Measurements from ENCODE around the gene SAMD4B.

DNA sequence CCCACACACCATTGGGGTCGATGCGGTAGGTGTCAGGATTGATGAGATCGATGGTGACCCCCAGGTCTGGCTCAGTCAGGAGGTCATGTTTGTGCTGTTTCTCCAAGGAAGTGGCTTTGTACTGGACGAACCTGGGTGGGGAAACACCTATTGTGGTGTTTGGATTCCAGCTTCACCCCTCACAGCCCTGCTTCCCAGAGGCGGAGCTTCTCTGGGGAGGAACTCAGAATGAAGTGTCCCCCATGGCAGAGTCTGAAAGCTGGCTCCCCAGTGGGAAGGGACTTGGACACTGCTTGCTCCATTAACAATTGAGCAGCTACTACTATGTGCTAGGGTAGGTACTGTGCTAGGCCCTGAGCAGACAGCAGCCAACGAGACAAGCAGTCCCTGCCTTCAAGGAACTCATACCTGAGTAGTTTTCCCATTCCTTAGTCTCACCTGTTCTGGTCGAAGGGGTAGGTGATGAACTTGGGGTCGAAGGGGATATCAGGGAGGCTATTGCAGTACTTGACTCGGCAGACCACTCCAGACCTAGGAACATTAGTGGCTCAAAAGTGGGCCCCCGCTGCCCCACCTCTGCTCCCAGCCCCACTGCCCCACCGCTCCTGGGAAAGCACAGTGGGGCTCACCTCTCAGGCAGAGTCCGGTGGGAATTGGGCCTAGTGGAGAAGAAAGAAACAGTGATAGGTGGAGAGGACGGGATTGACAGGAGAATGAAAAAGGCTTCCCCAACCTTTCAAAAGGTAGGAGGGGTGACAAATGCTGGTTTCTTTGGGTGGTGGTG lies 47.6 kb downstream of the SAMD4B start:
- TF ChIP-seq, protein P1, sequence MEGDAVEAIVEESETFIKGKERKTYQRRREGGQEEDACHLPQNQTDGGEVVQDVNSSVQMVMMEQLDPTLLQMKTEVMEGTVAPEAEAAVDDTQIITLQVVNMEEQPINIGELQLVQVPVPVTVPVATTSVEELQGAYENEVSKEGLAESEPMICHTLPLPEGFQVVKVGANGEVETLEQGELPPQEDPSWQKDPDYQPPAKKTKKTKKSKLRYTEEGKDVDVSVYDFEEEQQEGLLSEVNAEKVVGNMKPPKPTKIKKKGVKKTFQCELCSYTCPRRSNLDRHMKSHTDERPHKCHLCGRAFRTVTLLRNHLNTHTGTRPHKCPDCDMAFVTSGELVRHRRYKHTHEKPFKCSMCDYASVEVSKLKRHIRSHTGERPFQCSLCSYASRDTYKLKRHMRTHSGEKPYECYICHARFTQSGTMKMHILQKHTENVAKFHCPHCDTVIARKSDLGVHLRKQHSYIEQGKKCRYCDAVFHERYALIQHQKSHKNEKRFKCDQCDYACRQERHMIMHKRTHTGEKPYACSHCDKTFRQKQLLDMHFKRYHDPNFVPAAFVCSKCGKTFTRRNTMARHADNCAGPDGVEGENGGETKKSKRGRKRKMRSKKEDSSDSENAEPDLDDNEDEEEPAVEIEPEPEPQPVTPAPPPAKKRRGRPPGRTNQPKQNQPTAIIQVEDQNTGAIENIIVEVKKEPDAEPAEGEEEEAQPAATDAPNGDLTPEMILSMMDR (IDR thresholded peaks at IDR 0.05) = no peak
- TF ChIP-seq POLR2A (IDR thresholded peaks at IDR 0.05) = no peak
- no peak for TF ChIP-seq EP300 (IDR thresholded peaks at IDR 0.05)
